ENCODE results near the gene ZDHHC16. TPM values are rescaled to one million over a fixed set of nuclear protein-coding genes. Genes with fewer than 3 reads are reported as not detected.
"Not testable (repeated sequence)": the region's sequence is repeated elsewhere in the genome, so short reads cannot be mapped to it uniquely, and the experiment has no call there.

ZDHHC16 gene
- total RNA-seq, 1 donor from 2014 or later = 41.4 TPM

DNA sequence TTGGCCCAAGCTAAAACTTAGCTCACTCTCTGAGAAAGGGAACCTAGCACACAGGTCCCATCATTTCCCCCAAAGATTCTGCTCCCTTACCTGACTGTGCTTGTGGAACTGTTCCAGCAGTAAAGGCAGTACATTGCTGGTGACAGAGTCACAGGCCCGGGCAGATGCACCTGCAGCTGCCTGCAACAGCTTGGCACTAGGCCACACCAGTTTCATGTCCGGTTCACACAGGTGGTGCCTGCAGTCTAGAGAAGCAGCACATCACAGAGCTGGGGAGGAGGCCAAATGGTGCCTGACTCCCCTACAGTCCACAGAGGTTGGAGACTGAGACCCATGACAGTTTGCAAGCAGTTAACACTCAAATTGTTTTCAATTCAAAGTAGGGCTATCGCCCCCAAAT is 22.2 kb downstream of the ZDHHC16 start:
- H3K9me3 Mint-ChIP-seq = no peaks in the 10 kb centered on the region
- H3K27ac Mint-ChIP-seq = no peak overlapping the region
- no peak overlapping the region for H3K4me3 Mint-ChIP-seq
- no peaks in the 10 kb centered on the region for H3K4me1 Mint-ChIP-seq
- peaks cover 29% of the 10 kb centered on the region for H3K36me3 Mint-ChIP-seq
- H3K27me3 Mint-ChIP-seq (ENCODE audit: low read depth) = no peaks in the 10 kb centered on the region
- DNase-seq (ENCODE audit: low spot score in 2 of 2, unreplicated experiment in 2 of 2) = no peak
- TF ChIP-seq, protein P1, sequence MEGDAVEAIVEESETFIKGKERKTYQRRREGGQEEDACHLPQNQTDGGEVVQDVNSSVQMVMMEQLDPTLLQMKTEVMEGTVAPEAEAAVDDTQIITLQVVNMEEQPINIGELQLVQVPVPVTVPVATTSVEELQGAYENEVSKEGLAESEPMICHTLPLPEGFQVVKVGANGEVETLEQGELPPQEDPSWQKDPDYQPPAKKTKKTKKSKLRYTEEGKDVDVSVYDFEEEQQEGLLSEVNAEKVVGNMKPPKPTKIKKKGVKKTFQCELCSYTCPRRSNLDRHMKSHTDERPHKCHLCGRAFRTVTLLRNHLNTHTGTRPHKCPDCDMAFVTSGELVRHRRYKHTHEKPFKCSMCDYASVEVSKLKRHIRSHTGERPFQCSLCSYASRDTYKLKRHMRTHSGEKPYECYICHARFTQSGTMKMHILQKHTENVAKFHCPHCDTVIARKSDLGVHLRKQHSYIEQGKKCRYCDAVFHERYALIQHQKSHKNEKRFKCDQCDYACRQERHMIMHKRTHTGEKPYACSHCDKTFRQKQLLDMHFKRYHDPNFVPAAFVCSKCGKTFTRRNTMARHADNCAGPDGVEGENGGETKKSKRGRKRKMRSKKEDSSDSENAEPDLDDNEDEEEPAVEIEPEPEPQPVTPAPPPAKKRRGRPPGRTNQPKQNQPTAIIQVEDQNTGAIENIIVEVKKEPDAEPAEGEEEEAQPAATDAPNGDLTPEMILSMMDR (IDR thresholded peaks at IDR 0.05; ENCODE audit: unreplicated experiment) = no peak

DNA sequence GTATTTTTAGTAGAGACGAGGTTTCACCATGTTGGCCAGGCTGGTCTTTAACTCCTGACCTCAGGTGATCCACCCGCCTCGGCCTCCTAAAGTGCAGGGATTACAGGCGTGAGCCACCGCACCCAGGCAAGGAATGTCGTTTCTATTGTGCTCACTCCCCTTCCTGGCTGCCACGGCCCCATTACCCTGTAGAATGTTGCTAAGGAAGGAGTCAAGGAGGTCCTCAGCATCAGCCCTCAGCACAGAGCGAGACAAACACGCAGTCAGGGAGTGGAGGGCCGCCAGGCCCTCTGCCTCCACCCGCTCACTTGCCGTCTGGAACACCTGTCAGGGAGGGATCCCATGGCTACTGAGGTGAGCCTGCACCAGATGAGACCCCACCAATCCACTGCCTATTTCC is 22.8 kb downstream of the ZDHHC16 start:
- not testable (repeated sequence) for H3K9me3 Mint-ChIP-seq; H3K27ac Mint-ChIP-seq; H3K4me3 Mint-ChIP-seq; DNase-seq (ENCODE audit: low spot score in 2 of 2, unreplicated experiment in 2 of 2); H3K27me3 Mint-ChIP-seq (ENCODE audit: low read depth); H3K4me1 Mint-ChIP-seq
- peaks cover 31% of the 10 kb centered on the region for H3K36me3 Mint-ChIP-seq

DNA sequence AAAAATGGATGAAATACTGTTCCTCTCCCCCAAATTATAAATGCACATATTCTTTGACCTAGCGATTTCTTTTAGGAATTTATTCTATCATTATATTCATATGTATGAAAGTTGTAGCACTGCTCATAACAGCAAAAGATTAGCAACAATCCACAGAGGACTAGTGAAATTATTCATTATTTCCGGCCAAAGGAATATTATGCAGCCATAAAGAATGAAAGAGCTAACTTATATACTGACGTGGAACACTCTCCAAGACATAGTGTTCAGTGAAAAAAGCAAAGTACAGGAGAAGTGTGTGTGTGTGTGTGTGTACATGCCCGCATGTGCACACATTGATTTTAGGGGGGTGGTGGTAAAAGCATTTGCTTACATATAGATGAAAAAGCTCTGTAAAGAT is 28.9 kb downstream of the ZDHHC16 start:
- Mint-ChIP-seq H3K27me3 (ENCODE audit: low read depth) (no peaks in the 10 kb centered on the region), H3K4me1 (no peaks in the 10 kb centered on the region), H3K27ac (no peak overlapping the region), H3K9me3 (peaks cover 3% of the 10 kb centered on the region), H3K4me3 (no peak overlapping the region), H3K36me3 (peaks cover 37% of the 10 kb centered on the region)
- DNase-seq (ENCODE audit: low spot score in 2 of 2, unreplicated experiment in 2 of 2) = no peak
- TF ChIP-seq, protein P1 (IDR thresholded peaks at IDR 0.05; ENCODE audit: unreplicated experiment) = no peak

DNA sequence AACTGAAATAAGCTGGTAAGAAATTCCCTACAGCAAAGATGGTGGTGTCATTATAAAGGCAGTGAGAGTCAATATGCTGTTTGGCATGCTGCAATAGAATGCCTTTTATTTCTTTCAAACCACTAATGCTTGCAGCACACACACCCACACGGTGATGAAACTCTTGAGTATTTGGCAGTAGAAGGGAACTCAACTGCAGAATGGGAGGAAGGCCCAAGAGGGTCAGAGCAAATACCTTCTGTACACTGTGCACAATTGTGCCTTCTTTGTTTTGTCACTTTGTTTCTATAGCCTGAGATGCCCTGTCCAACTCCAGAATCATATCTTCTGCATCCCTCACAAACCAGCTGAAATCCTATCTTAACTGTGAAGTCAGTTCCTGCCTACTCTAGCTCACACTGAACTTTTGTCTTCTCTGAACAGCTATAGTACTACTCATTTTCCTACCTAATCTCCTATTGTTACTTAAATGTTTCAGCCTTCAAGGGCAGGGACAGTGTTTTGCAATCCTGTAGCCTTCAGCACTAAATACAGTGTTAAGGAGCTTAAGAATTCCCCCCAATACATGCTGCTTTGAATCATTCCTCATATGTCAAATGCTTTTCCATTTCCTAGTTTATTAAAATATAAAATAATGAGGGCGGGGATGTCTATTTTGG is 30.1 kb downstream of the ZDHHC16 start:
- DNase-seq (ENCODE audit: low spot score in 2 of 2, unreplicated experiment in 2 of 2) = no peak
- peaks cover 35% of the 10 kb centered on the region for H3K36me3 Mint-ChIP-seq
- H3K27ac Mint-ChIP-seq = no peak overlapping the region
- no peaks in the 10 kb centered on the region for H3K4me1 Mint-ChIP-seq
- peaks cover 3% of the 10 kb centered on the region for H3K9me3 Mint-ChIP-seq
- H3K27me3 Mint-ChIP-seq (ENCODE audit: low read depth) = no peaks in the 10 kb centered on the region
- TF ChIP-seq, protein P1 (IDR thresholded peaks at IDR 0.05; ENCODE audit: unreplicated experiment) = no peak
- H3K4me3 Mint-ChIP-seq = no peak overlapping the region

DNA sequence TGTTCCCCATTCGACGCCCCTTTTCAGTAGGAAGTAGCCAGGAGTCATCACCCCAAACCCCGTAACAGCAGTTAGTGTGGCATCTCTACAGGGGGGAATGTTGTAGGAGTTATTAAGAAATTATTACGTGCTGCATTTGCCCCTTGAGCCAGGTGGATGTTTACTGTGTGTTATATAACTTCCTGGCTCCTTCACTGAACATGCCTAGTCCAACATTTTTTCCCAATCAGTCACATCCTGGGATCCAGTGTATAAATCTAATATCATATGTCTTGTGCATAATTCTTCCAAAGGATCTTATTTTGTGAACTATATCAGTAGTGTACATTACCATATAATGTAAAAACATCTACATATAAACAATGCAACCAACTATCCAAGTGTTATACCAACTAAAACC is 33.4 kb downstream of the ZDHHC16 start:
- not testable (repeated sequence) for H3K4me1 Mint-ChIP-seq; H3K27me3 Mint-ChIP-seq (ENCODE audit: low read depth); DNase-seq (ENCODE audit: low spot score in 2 of 2, unreplicated experiment in 2 of 2); H3K27ac Mint-ChIP-seq; H3K9me3 Mint-ChIP-seq; H3K4me3 Mint-ChIP-seq
- peaks cover 23% of the 10 kb centered on the region for H3K36me3 Mint-ChIP-seq

DNA sequence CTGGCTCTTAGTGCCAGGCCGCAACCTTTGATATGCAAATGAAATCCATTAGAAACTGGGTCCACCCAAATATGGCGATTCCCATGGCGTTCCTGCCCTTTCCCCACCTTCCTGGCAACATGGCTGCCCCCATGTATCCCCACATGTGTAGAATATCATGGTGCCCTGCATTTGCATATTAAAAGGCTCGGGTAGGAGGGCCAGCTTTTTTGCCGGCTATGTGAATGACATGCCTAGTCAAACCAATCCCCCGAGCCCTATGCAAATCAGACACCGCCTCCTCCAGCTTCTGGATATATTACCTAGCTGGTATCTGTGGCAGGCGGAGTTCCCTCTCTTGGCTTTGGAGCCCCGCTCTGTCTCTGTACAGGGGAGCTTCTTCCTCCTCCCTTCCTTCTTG is 34.0 kb downstream of the ZDHHC16 start:
- Mint-ChIP-seq H3K36me3 (peaks cover 20% of the 10 kb centered on the region), H3K4me3 (no peak overlapping the region), H3K27ac (no peak overlapping the region), H3K27me3 (ENCODE audit: low read depth) (no peaks in the 10 kb centered on the region), H3K4me1 (no peaks in the 10 kb centered on the region), H3K9me3 (peaks cover 1% of the 10 kb centered on the region)
- no peak for DNase-seq (ENCODE audit: low spot score in 2 of 2, unreplicated experiment in 2 of 2)
- TF ChIP-seq, protein P1 (IDR thresholded peaks at IDR 0.05; ENCODE audit: unreplicated experiment) = no peak

DNA sequence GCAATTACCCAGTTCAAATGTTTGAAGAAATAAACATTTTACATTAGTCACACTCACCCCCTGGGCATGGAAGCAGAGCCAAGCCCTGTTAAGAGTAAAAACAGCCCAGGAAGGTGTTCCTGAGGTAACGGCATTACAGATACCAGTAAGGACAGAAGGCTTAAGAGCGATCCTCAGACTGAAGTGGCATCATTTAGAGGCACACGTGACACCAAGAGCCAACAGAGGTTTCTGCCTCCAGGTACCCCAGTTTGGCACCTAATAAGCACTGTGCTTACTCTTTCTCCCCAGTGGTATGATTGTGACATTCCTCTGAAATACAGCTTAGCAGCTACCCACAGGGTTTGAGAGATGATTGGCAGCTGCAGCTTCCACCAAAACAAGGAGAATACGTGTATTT is 35.1 kb downstream of the ZDHHC16 start:
- H3K27me3 Mint-ChIP-seq (ENCODE audit: low read depth) = no peaks in the 10 kb centered on the region
- TF ChIP-seq, protein P1 (IDR thresholded peaks at IDR 0.05; ENCODE audit: unreplicated experiment) = no peak
- H3K4me1 Mint-ChIP-seq = no peaks in the 10 kb centered on the region
- H3K36me3 Mint-ChIP-seq = peaks cover 15% of the 10 kb centered on the region
- H3K27ac Mint-ChIP-seq = no peak overlapping the region
- no peak overlapping the region for H3K4me3 Mint-ChIP-seq
- H3K9me3 Mint-ChIP-seq = no peaks in the 10 kb centered on the region
- no peak for DNase-seq (ENCODE audit: low spot score in 2 of 2, unreplicated experiment in 2 of 2)
